ENCODE results near the gene SLC16A11. TPM values are rescaled to one million over a fixed set of nuclear protein-coding genes. Genes with fewer than 3 reads are reported as not detected.

SLC16A11 gene
- total RNA-seq, 1 experiment from 2014 or later: 0.48 TPM

DNA sequence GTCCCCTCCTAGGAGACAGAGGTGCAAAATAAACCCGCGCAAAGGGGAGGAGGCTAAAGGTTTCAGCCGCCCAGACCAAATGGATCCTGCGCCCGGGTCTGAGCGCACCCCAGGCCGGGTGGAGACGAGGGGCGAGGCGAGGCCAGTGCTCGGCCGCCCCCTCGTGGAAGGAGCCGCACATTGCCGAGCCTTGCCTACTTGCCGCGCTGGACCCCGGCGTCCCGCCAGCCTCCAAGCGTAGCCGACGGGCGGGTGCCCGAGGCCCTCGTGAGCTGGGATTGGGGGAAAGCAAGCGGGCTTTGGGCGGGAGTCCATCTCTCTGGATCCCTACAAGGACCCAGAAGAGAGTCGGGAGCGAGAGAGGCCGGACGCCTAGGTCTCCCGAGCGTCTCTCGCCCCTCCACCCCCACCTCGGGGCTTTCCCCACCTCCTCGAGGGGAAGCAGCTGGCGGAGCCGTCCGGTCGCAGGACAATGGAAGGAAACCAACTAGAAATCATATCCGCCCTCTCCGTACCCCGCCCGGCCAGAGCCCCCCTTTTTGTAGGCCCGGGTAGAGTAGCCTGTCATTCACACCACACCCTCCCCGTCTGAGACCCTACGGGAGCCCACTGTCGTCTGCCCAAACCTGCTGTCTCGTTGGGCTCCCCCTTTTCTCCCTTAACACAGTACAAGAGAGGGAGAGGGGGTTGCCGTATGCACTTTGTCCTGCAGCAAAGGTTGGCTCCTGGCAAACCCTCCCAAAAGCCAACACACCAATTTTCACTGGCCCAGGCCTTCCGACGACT is 21.7 kb downstream of the SLC16A11 start (continued):
- TF ChIP-seq, protein P1, sequence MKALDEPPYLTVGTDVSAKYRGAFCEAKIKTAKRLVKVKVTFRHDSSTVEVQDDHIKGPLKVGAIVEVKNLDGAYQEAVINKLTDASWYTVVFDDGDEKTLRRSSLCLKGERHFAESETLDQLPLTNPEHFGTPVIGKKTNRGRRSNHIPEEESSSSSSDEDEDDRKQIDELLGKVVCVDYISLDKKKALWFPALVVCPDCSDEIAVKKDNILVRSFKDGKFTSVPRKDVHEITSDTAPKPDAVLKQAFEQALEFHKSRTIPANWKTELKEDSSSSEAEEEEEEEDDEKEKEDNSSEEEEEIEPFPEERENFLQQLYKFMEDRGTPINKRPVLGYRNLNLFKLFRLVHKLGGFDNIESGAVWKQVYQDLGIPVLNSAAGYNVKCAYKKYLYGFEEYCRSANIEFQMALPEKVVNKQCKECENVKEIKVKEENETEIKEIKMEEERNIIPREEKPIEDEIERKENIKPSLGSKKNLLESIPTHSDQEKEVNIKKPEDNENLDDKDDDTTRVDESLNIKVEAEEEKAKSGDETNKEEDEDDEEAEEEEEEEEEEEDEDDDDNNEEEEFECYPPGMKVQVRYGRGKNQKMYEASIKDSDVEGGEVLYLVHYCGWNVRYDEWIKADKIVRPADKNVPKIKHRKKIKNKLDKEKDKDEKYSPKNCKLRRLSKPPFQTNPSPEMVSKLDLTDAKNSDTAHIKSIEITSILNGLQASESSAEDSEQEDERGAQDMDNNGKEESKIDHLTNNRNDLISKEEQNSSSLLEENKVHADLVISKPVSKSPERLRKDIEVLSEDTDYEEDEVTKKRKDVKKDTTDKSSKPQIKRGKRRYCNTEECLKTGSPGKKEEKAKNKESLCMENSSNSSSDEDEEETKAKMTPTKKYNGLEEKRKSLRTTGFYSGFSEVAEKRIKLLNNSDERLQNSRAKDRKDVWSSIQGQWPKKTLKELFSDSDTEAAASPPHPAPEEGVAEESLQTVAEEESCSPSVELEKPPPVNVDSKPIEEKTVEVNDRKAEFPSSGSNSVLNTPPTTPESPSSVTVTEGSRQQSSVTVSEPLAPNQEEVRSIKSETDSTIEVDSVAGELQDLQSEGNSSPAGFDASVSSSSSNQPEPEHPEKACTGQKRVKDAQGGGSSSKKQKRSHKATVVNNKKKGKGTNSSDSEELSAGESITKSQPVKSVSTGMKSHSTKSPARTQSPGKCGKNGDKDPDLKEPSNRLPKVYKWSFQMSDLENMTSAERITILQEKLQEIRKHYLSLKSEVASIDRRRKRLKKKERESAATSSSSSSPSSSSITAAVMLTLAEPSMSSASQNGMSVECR (CRISPR knock-in tag; IDR thresholded peaks at IDR 0.05; ENCODE audit: borderline replicate concordance): 0 out of 2 replicates have a peak, but pooled peaks have one; percentile 63
- TF ChIP-seq NR3C1 (CRISPR knock-in tag; conservative IDR thresholded peaks at IDR 0.05; ENCODE audit: low read depth) (peak; percentile 48; the same call in 1 of the 2 replicates), FOXP1 (CRISPR knock-in tag; IDR thresholded peaks at IDR 0.05; ENCODE audit: borderline replicate concordance) (no peak), GTF2I (CRISPR knock-in tag; conservative IDR thresholded peaks at IDR 0.05) (no peak), FOXK1 (CRISPR knock-in tag; IDR thresholded peaks at IDR 0.05) (peak; percentile 33; the same call in 1 of the 2 replicates)
- TF ChIP-seq, protein P2, sequence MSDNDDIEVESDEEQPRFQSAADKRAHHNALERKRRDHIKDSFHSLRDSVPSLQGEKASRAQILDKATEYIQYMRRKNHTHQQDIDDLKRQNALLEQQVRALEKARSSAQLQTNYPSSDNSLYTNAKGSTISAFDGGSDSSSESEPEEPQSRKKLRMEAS (CRISPR knock-in tag; IDR thresholded peaks at IDR 0.05): peak; percentile 86
- TF ChIP-seq, protein P3, sequence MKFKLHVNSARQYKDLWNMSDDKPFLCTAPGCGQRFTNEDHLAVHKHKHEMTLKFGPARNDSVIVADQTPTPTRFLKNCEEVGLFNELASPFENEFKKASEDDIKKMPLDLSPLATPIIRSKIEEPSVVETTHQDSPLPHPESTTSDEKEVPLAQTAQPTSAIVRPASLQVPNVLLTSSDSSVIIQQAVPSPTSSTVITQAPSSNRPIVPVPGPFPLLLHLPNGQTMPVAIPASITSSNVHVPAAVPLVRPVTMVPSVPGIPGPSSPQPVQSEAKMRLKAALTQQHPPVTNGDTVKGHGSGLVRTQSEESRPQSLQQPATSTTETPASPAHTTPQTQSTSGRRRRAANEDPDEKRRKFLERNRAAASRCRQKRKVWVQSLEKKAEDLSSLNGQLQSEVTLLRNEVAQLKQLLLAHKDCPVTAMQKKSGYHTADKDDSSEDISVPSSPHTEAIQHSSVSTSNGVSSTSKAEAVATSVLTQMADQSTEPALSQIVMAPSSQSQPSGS (CRISPR knock-in tag; IDR thresholded peaks at IDR 0.05; ENCODE audit: borderline replicate concordance, low read depth): no peak

DNA sequence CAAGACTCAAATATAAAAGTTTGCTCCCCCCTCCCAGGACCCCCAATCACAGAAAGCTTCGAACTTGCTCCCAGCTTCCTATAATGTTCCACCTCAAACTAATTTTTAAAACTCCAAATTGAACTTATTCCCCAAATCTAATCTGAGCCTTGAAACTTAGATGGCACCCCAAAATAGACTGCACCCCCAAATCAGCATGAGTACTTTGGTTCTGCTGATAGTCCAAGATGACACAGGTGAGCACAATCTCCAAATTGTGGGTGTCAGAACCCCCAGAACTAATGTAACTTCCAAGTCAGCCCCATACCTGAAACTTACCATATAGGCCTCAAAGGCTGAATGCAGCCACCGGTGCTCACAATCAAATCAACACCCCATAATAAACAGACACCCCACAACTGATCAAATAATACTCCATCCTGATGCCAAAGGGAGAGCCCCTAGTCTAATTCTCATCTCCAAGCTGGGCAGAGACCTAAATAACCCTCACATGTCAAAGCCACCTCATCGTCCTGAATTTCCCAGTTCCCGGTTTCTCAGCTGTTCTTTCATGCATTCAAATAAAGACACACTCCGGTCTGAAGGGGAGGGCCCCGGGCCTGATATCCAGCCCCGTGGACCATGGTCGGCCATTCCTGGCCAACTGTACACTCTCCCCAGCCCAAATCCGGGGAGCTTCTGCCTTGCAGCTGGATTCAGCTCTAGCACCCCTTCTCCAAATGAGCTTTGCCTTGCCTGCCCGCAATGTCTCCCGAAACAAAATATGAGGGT is 22.8 kb downstream of the SLC16A11 start:
- ChIA-PET CTCF (interaction anchor here (0.8 to 3.2 kb wide), 24 partner anchors 9 to 357 kb away, joined by 3 to 34 read pairs (median 7); partner anchors contain the start of genes ALOX12, RNASEK and SLC16A13), POLR2A (interaction anchor here (1.0 to 1.6 kb wide), 2 partner anchors 11 to 15 kb away, joined by 3 to 5 read pairs; partner anchors contain the start of gene SLC16A13)
- H3K27ac Mint-ChIP-seq: no peak overlapping the region
- H3K27me3 Mint-ChIP-seq (ENCODE audit: low read depth): peaks cover 44% of the 10 kb centered on the region
- ATAC-seq: no peak
- peaks cover 19% of the 10 kb centered on the region for H3K36me3 Mint-ChIP-seq
- H3K9me3 Mint-ChIP-seq: no peaks in the 10 kb centered on the region
- DNase-seq (ENCODE audit: low spot score): no peak
- peak overlapping the region; percentile 91 for H3K4me3 Mint-ChIP-seq
- peaks cover 43% of the 10 kb centered on the region for H3K4me1 Mint-ChIP-seq
- TF ChIP-seq, protein P4, sequence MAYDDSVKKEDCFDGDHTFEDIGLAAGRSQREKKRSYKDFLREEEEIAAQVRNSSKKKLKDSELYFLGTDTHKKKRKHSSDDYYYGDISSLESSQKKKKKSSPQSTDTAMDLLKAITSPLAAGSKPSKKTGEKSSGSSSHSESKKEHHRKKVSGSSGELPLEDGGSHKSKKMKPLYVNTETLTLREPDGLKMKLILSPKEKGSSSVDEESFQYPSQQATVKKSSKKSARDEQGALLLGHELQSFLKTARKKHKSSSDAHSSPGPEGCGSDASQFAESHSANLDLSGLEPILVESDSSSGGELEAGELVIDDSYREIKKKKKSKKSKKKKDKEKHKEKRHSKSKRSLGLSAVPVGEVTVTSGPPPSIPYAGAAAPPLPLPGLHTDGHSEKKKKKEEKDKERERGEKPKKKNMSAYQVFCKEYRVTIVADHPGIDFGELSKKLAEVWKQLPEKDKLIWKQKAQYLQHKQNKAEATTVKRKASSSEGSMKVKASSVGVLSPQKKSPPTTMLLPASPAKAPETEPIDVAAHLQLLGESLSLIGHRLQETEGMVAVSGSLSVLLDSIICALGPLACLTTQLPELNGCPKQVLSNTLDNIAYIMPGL (CRISPR knock-in tag; IDR thresholded peaks at IDR 0.05): no peak
- TF ChIP-seq ZNF138 (CRISPR knock-in tag; conservative IDR thresholded peaks at IDR 0.05): no peak
- TF ChIP-seq FOXK1 (CRISPR knock-in tag; IDR thresholded peaks at IDR 0.05): no peak
- TF ChIP-seq ZNF121 (CRISPR knock-in tag; IDR thresholded peaks at IDR 0.05): no peak
- TF ChIP-seq, protein P5, sequence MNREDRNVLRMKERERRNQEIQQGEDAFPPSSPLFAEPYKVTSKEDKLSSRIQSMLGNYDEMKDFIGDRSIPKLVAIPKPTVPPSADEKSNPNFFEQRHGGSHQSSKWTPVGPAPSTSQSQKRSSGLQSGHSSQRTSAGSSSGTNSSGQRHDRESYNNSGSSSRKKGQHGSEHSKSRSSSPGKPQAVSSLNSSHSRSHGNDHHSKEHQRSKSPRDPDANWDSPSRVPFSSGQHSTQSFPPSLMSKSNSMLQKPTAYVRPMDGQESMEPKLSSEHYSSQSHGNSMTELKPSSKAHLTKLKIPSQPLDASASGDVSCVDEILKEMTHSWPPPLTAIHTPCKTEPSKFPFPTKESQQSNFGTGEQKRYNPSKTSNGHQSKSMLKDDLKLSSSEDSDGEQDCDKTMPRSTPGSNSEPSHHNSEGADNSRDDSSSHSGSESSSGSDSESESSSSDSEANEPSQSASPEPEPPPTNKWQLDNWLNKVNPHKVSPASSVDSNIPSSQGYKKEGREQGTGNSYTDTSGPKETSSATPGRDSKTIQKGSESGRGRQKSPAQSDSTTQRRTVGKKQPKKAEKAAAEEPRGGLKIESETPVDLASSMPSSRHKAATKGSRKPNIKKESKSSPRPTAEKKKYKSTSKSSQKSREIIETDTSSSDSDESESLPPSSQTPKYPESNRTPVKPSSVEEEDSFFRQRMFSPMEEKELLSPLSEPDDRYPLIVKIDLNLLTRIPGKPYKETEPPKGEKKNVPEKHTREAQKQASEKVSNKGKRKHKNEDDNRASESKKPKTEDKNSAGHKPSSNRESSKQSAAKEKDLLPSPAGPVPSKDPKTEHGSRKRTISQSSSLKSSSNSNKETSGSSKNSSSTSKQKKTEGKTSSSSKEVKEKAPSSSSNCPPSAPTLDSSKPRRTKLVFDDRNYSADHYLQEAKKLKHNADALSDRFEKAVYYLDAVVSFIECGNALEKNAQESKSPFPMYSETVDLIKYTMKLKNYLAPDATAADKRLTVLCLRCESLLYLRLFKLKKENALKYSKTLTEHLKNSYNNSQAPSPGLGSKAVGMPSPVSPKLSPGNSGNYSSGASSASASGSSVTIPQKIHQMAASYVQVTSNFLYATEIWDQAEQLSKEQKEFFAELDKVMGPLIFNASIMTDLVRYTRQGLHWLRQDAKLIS (CRISPR knock-in tag; IDR thresholded peaks at IDR 0.05; ENCODE audit: borderline replicate concordance): no peak
- TF ChIP-seq HMGA2 (CRISPR knock-in tag; IDR thresholded peaks at IDR 0.05): no peak
- TF ChIP-seq JUN (CRISPR knock-in tag; IDR thresholded peaks at IDR 0.05): no peak
- TF ChIP-seq, protein P2 (CRISPR knock-in tag; IDR thresholded peaks at IDR 0.05): no peak
- TF ChIP-seq SMAD4 (CRISPR knock-in tag; IDR thresholded peaks at IDR 0.05): no peak
- TF ChIP-seq, protein P6, sequence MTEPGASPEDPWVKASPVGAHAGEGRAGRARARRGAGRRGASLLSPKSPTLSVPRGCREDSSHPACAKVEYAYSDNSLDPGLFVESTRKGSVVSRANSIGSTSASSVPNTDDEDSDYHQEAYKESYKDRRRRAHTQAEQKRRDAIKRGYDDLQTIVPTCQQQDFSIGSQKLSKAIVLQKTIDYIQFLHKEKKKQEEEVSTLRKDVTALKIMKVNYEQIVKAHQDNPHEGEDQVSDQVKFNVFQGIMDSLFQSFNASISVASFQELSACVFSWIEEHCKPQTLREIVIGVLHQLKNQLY (CRISPR knock-in tag; IDR thresholded peaks at IDR 0.05): no peak
- no peak for TF ChIP-seq IRF2 (CRISPR knock-in tag; IDR thresholded peaks at IDR 0.05; ENCODE audit: borderline replicate concordance, low read depth)
- no peak for TF ChIP-seq GRHL2 (CRISPR knock-in tag; IDR thresholded peaks at IDR 0.05; ENCODE audit: insufficient replicate concordance, severe bottlenecking)
- TF ChIP-seq, protein P7, sequence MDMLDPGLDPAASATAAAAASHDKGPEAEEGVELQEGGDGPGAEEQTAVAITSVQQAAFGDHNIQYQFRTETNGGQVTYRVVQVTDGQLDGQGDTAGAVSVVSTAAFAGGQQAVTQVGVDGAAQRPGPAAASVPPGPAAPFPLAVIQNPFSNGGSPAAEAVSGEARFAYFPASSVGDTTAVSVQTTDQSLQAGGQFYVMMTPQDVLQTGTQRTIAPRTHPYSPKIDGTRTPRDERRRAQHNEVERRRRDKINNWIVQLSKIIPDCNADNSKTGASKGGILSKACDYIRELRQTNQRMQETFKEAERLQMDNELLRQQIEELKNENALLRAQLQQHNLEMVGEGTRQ (CRISPR knock-in tag; IDR thresholded peaks at IDR 0.05): no peak
